SK-N-SH (cell line): ENCODE results near the gene MTFP1. TPM values are rescaled to one million over a fixed set of nuclear protein-coding genes. Genes with fewer than 3 reads are reported as not detected.

ENCODE experiments used
- CTCF ChIA-PET: fragments of 300-600, 350-600 bp; formaldehyde crosslinking; extraction: SDS; loops from one replicate; lab custom pipeline; 2021; lab: Yijun Ruan, JAX
- POLR2A ChIA-PET: fragments of 350-600 bp; sonication (Branson Sonifier 250); formaldehyde crosslinking; extraction: SDS; loops from one replicate; lab custom pipeline; 2020; ENCODE audit warnings: antibody characterized with exemption, inconsistent platforms; lab: Yijun Ruan, JAX
- DNase-seq: peaks from one replicate; pipeline ENCODE4 v3.0.0; 2012
- H2AFZ ChIP-seq: fragments of 200-600 bp; sonication (generic); 2 replicates; pipeline ENCODE4 v1.8.1; 2016; ENCODE audit warnings: antibody characterized with exemption, mild to moderate bottlenecking, low read depth
- H3F3A ChIP-seq: fragments of 200-600 bp; sonication (generic); replicated peaks from 2 replicates; pipeline ENCODE3; 2016; ENCODE audit warnings: antibody characterized with exemption, mild to moderate bottlenecking; ENCODE audit not compliant: insufficient read depth
- H3K27ac ChIP-seq, 2 experiments: fragments of 200-500 bp in 1 of 2; fragments of 200-600 bp in 1 of 2; sonication (Bioruptor generic) in 1 of 2; sonication (generic), shearing (Covaris generic) in 1 of 2; 2 replicates each; pipeline versions ENCODE4 v1.5.1 to v1.6.1; 2014 to 2016; ENCODE audit warnings: low read depth in 2 of 2, inconsistent platforms in 1 of 2, low read length in 1 of 2, mild to moderate bottlenecking in 1 of 2, mixed read lengths in 1 of 2
- H3K27me3 ChIP-seq: fragments of 200-600 bp; sonication (generic), shearing (Covaris generic); 2 replicates; pipeline ENCODE4 v1.6.1; 2016; ENCODE audit warnings: mixed run types; ENCODE audit not compliant: insufficient read depth
- H3K36me3 ChIP-seq, 2 experiments: fragments of 200-500 bp in 1 of 2; fragments of 200-600 bp in 1 of 2; sonication (Bioruptor generic) in 1 of 2; sonication (generic) in 1 of 2; replicated peaks in 1 of 2; 2 replicates each; pipeline versions ENCODE3 to v1.5.1; 2014 to 2016; ENCODE audit warnings: low read length in 1 of 2, mild to moderate bottlenecking in 1 of 2; ENCODE audit not compliant: insufficient read depth in 2 of 2, control insufficient read depth in 1 of 2
- H3K4me1 ChIP-seq, 2 experiments: fragments of 200-500 bp in 1 of 2; fragments of 200-600 bp in 1 of 2; sonication (Bioruptor generic) in 1 of 2; sonication (generic), shearing (Covaris generic) in 1 of 2; 2 replicates each; pipeline versions ENCODE4 v1.5.1 to v1.6.1; 2014 to 2016; ENCODE audit warnings: low read depth in 1 of 2, low read length in 1 of 2, mixed run types in 1 of 2; ENCODE audit not compliant: insufficient read depth in 2 of 2, control insufficient read depth in 1 of 2
- H3K4me2 ChIP-seq: fragments of 200-600 bp; sonication (generic), shearing (Covaris generic); 2 replicates; pipeline ENCODE4 v1.6.1; 2017; ENCODE audit warnings: mixed run types
- H3K4me3 ChIP-seq, 2 experiments: fragments of 200-500 bp in 1 of 2; fragments of 200-600 bp in 1 of 2; sonication (Bioruptor generic) in 1 of 2; sonication (generic), shearing (Covaris generic) in 1 of 2; 2 replicates each; pipeline versions ENCODE4 v1.5.1 to v1.8.1; 2014 to 2016; ENCODE audit warnings: low read depth in 2 of 2, inconsistent platforms in 1 of 2, low read length in 1 of 2, mild to moderate bottlenecking in 1 of 2, mixed read lengths in 1 of 2, moderate library complexity in 1 of 2
- H3K79me2 ChIP-seq: fragments of 200-600 bp; sonication (generic); 2 replicates; pipeline ENCODE4 v1.8.1; 2017; ENCODE audit warnings: mild to moderate bottlenecking; ENCODE audit not compliant: insufficient read depth
- H3K9ac ChIP-seq: fragments of 200-600 bp; sonication (generic); 2 replicates; pipeline ENCODE4 v1.6.1; 2017; ENCODE audit warnings: mixed run types
- H3K9me2 ChIP-seq: fragments of 200-600 bp; sonication (generic); 2 replicates; pipeline ENCODE4 v1.6.1; 2017; ENCODE audit warnings: mixed run types
- H3K9me3 ChIP-seq: fragments of 200-600 bp; sonication (generic); 2 replicates; pipeline ENCODE4 v1.6.1; 2017; ENCODE audit warnings: mixed run types, mild to moderate bottlenecking, moderate library complexity
- H4K20me1 ChIP-seq: fragments of 200-600 bp; sonication (generic); 2 replicates; pipeline ENCODE4 v1.6.1; 2017; ENCODE audit warnings: mild to moderate bottlenecking, mixed run types; ENCODE audit not compliant: insufficient read depth
- EP300 ChIP-seq, 2 experiments: IDR thresholded peaks; 2 replicates each; pipeline versions ENCODE4 v1.4.0 to v1.6.1; 2012; ENCODE audit warnings: borderline replicate concordance in 1 of 2, low read depth in 1 of 2, low read length in 1 of 2
- EZH2phosphoT487 ChIP-seq: fragments of 200-600 bp; sonication (generic); IDR thresholded peaks from 2 replicates; pipeline ENCODE4 v1.6.1; 2017; ENCODE audit warnings: low read depth, mixed run types, mild to moderate bottlenecking, antibody characterized with exemption, moderate library complexity, borderline replicate concordance
- GABPA ChIP-seq: IDR thresholded peaks from 2 replicates; pipeline ENCODE4 v1.4.0; 2012; ENCODE audit warnings: low read depth, mild to moderate bottlenecking
- GATA2 ChIP-seq: sonication (generic); formaldehyde crosslinking; IDR thresholded peaks from 2 replicates; pipeline ENCODE4 v1.5.0; 2020; ENCODE audit warnings: mild to moderate bottlenecking, missing genetic modification reagents
- MEF2A ChIP-seq: IDR thresholded peaks from 2 replicates; pipeline ENCODE4 v1.4.0; 2012; ENCODE audit warnings: low read depth, borderline replicate concordance
- MXI1 ChIP-seq: IDR thresholded peaks from 2 replicates; pipeline ENCODE4 v1.6.1; 2012; ENCODE audit warnings: mild to moderate bottlenecking, low read depth, low read length, improper control_type of control experiment
- POLR2AphosphoS5 ChIP-seq: IDR thresholded peaks from 2 replicates; pipeline ENCODE4 v1.6.1; 2012; ENCODE audit warnings: low read depth, low read length
- RXRA ChIP-seq: IDR thresholded peaks from 2 replicates; pipeline ENCODE4 v1.4.0; 2012; ENCODE audit warnings: low read depth, mild to moderate bottlenecking, borderline replicate concordance
- SIN3A ChIP-seq: IDR thresholded peaks from 2 replicates; pipeline ENCODE4 v1.6.1; 2012; ENCODE audit warnings: low read depth, mild to moderate bottlenecking, low read length, moderate library complexity, borderline replicate concordance
- TCF12 ChIP-seq: IDR thresholded peaks from 2 replicates; pipeline ENCODE4 v1.4.0; 2012
- TEAD4 ChIP-seq: IDR thresholded peaks from 2 replicates; pipeline ENCODE4 v1.4.0; 2012; ENCODE audit warnings: mild to moderate bottlenecking, borderline replicate concordance; ENCODE audit not compliant: insufficient read depth
- WGBS: methylation state at CpG from one replicate; pipeline ENCODE4 v1.1.6; 2017; ENCODE audit warnings: low lambda C conversion rate; 5-methylcytosine and 5-hydroxymethylcytosine counted together
- polyA plus RNA-seq, 3 experiments: library from polyadenylated mRNA; depleted of rRNA; stranded (reverse); fragments of >200 nt; gene quantifications; 2 replicates each; pipeline ENCODE4 v1.2.3, GENCODE V29; 2012
- TF ChIP-seq, protein P1 (sequence below): IDR thresholded peaks from 2 replicates; pipeline ENCODE4 v1.4.0; 2012; ENCODE audit warnings: low read depth
- TF ChIP-seq, protein P2 (sequence below): IDR thresholded peaks from 2 replicates; pipeline ENCODE4 v1.4.0; 2012; ENCODE audit warnings: low read depth, borderline replicate concordance
- TF ChIP-seq, protein P3 (sequence below): IDR thresholded peaks from 2 replicates; pipeline ENCODE4 v1.6.1; 2012; ENCODE audit warnings: mild to moderate bottlenecking, low read depth, low read length, moderate library complexity
- TF ChIP-seq, protein P4 (sequence below): IDR thresholded peaks from 2 replicates; pipeline ENCODE4 v1.4.0; 2012; ENCODE audit warnings: low read depth, borderline replicate concordance

The MTFP1 gene
- polyA plus RNA-seq, 1 of the 3 experiments (the other 2 are of a cell fraction): 18.9 TPM

DNA sequence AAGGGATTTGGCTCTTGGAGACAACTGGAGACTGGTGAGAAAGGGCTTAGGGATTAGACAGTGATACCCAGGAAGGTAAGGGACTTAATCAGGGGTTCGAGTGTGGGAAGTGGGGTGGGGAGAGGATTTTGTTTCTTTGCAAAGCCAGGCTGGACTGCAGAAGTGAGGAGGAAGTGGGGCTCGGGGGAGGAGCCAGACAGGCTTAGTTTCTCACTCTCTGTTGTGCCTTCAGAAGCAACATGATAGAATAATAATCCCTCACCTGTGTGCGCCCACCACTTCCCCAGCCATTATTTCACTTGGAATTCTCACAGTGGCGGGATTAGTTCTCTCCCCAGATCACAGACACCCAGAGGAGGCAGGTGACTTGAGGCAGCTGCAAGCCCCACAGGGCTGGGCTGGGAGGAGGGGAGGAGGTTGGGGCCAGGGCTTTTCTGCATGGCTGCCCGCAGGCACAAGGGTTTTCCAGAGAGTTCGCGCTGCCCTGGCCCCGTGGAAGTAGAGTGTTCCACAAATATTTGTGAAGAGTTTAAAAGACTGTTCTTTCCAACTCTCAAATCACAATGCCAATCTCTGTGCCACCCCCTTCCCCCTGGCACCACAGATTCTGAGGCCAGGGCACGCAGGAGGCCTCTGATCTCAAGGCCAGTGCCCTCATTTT is 32.8 kb upstream of the MTFP1 start:
- H3F3A ChIP-seq: no peaks in the 10 kb centered on the region
- H3K9me2 ChIP-seq: no peaks in the 10 kb centered on the region
- 88% methylated on average over 8 of the region's 9 CpGs for WGBS
- TF ChIP-seq GATA2: no peak
- no peak for TF ChIP-seq TCF12
- TF ChIP-seq, protein P1, sequence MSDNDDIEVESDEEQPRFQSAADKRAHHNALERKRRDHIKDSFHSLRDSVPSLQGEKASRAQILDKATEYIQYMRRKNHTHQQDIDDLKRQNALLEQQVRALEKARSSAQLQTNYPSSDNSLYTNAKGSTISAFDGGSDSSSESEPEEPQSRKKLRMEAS: no peak
- TF ChIP-seq SIN3A: no peak
- TF ChIP-seq GABPA: no peak
- TF ChIP-seq, protein P2, sequence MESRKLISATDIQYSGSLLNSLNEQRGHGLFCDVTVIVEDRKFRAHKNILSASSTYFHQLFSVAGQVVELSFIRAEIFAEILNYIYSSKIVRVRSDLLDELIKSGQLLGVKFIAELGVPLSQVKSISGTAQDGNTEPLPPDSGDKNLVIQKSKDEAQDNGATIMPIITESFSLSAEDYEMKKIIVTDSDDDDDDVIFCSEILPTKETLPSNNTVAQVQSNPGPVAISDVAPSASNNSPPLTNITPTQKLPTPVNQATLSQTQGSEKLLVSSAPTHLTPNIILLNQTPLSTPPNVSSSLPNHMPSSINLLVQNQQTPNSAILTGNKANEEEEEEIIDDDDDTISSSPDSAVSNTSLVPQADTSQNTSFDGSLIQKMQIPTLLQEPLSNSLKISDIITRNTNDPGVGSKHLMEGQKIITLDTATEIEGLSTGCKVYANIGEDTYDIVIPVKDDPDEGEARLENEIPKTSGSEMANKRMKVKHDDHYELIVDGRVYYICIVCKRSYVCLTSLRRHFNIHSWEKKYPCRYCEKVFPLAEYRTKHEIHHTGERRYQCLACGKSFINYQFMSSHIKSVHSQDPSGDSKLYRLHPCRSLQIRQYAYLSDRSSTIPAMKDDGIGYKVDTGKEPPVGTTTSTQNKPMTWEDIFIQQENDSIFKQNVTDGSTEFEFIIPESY: no peak
- TF ChIP-seq, protein P3, sequence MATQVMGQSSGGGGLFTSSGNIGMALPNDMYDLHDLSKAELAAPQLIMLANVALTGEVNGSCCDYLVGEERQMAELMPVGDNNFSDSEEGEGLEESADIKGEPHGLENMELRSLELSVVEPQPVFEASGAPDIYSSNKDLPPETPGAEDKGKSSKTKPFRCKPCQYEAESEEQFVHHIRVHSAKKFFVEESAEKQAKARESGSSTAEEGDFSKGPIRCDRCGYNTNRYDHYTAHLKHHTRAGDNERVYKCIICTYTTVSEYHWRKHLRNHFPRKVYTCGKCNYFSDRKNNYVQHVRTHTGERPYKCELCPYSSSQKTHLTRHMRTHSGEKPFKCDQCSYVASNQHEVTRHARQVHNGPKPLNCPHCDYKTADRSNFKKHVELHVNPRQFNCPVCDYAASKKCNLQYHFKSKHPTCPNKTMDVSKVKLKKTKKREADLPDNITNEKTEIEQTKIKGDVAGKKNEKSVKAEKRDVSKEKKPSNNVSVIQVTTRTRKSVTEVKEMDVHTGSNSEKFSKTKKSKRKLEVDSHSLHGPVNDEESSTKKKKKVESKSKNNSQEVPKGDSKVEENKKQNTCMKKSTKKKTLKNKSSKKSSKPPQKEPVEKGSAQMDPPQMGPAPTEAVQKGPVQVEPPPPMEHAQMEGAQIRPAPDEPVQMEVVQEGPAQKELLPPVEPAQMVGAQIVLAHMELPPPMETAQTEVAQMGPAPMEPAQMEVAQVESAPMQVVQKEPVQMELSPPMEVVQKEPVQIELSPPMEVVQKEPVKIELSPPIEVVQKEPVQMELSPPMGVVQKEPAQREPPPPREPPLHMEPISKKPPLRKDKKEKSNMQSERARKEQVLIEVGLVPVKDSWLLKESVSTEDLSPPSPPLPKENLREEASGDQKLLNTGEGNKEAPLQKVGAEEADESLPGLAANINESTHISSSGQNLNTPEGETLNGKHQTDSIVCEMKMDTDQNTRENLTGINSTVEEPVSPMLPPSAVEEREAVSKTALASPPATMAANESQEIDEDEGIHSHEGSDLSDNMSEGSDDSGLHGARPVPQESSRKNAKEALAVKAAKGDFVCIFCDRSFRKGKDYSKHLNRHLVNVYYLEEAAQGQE: no peak
- TF ChIP-seq, protein P4, sequence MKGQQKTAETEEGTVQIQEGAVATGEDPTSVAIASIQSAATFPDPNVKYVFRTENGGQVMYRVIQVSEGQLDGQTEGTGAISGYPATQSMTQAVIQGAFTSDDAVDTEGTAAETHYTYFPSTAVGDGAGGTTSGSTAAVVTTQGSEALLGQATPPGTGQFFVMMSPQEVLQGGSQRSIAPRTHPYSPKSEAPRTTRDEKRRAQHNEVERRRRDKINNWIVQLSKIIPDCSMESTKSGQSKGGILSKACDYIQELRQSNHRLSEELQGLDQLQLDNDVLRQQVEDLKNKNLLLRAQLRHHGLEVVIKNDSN: no peak
- TF ChIP-seq EP300 (IDR thresholded peaks at IDR 0.05; ENCODE audit: borderline replicate concordance in 1 of 2, low read depth in 1 of 2, low read length in 1 of 2): no peak
- TF ChIP-seq POLR2AphosphoS5: no peak
- no peak for TF ChIP-seq RXRA
- no peak for TF ChIP-seq TEAD4
- TF ChIP-seq EZH2phosphoT487: no peak
- no peak for TF ChIP-seq MEF2A
- no peak for TF ChIP-seq MXI1
- ChIA-PET CTCF (interaction anchor here (0.6 to 15.4 kb wide), 5 partner anchors 21 to 104 kb away, joined by 3 to 228 read pairs (median 14); partner anchors contain the start of gene CASTOR1), POLR2A (interaction anchor here (0.6 kb wide), 1 partner anchor 184 kb away, joined by 3 read pairs; no protein-coding TSS in a partner anchor)
- no peaks in the 10 kb centered on the region for H3K27me3 ChIP-seq
- H3K4me3 ChIP-seq: no peak overlapping the region
- no peaks in the 10 kb centered on the region for H3K9me3 ChIP-seq
- H4K20me1 ChIP-seq: no peaks in the 10 kb centered on the region
- H3K4me1 ChIP-seq: peaks cover 0 to 8% of the 10 kb centered on the region in 2 experiments; a peak in 2 of 4 replicates
- DNase-seq: no peak
- H3K79me2 ChIP-seq: peaks cover 14% of the 10 kb centered on the region
- no peak overlapping the region for H3K27ac ChIP-seq
- no peak overlapping the region for H3K4me2 ChIP-seq
- H3K36me3 ChIP-seq: no peaks in the 10 kb centered on the region
- H3K9ac ChIP-seq: no peak overlapping the region
- H2AFZ ChIP-seq: no peak overlapping the region
